SK-N-MC (cell line): ENCODE measurements around the gene UNC13A.
"Not testable (repeated sequence)": the region's sequence is repeated elsewhere in the genome, so short reads cannot be mapped to it uniquely, and the experiment has no call there.

Source experiments
- EZH2 ChIP-seq: fragments of 200-600 bp; sonication (generic); IDR thresholded peaks from one replicate; pipeline ENCODE4 v1.6.1; 2017; ENCODE audit warnings: antibody characterized with exemption
- FOXP2 ChIP-seq: optimal IDR thresholded peaks from 2 replicates; pipeline ENCODE3; 2011; ENCODE audit warnings: mild to moderate bottlenecking, moderate library complexity; ENCODE audit not compliant: insufficient read depth; ENCODE audit errors: extremely low read length, control extremely low read depth
- POLR2AphosphoS5 ChIP-seq: IDR thresholded peaks from 2 replicates; pipeline ENCODE4 v1.6.1; 2012; ENCODE audit warnings: mild to moderate bottlenecking, low read depth, low read length, borderline replicate concordance

- TF ChIP-seq POLR2AphosphoS5, EZH2, FOXP2: not testable (repeated sequence)
Observed at GRCh38 chr19:17552735-17553134, 135.4 kb downstream of the UNC13A start.
